ENCODE results near the gene XAF1. TPM values are rescaled to one million over a fixed set of nuclear protein-coding genes. Genes with fewer than 3 reads are reported as not detected.

The XAF1 gene
- polyA plus RNA-seq, 2 of the 4 experiments (the other 2 are of a cell fraction), result not detected

DNA sequence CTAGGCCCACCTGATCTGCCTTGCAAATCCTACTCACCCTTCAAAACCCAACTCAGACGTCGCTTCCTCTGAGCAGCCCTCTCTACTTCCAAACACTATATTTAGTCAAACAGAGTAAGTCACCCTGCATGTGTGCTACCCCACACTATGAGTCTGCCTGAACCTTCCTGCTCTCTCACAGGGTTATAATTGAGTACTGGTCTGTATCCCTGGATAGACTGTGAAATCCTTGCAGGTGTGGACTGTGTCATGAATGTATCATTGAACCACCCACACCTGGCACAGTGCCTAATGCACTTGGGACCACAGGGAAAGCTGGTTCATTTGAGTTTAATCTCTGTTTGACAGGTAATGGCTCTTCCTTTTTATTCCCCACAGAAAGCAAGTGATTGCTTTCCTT is 23.6 kb downstream of the XAF1 start:
- ChIA-PET CTCF (interaction anchor here (0.7 to 1.3 kb wide), 2 partner anchors 242 to 358 kb away, joined by 3 to 4 read pairs; no protein-coding TSS in a partner anchor), POLR2A (no interaction called here)
- Histone ChIP-seq H3K9me3 (peaks cover 7% of the 10 kb centered on the region; the same call in 2 of the 3 replicates), H3K4me2 (no peak overlapping the region), H3K4me3 (no peak overlapping the region), H3K27ac (no peak overlapping the region), H3K4me1 (no peaks in the 10 kb centered on the region)
- DNase-seq (ENCODE audit: low read depth in 1 of 2, low spot score in 1 of 2) (no peak), FAIRE-seq (no peak), ATAC-seq (no peak; a peak in 1 of 6 replicates)
- TF ChIP-seq CBX2 (IDR thresholded peaks at IDR 0.05; ENCODE audit: borderline replicate concordance, low read depth), result no peak
- no peak for TF ChIP-seq ZC3H11A (IDR thresholded peaks at IDR 0.05)
- no peak for TF ChIP-seq BHLHE40 (IDR thresholded peaks at IDR 0.05; ENCODE audit: low read depth, low read length)
- TF ChIP-seq RCOR1 (IDR thresholded peaks at IDR 0.05; ENCODE audit: low read depth, low read length), result no peak
- TF ChIP-seq CEBPB (IDR thresholded peaks at IDR 0.05), result no peak
- TF ChIP-seq NPAS2 (CRISPR knock-in tag; IDR thresholded peaks at IDR 0.05; ENCODE audit: borderline replicate concordance), result no peak
- TF ChIP-seq, protein P1, sequence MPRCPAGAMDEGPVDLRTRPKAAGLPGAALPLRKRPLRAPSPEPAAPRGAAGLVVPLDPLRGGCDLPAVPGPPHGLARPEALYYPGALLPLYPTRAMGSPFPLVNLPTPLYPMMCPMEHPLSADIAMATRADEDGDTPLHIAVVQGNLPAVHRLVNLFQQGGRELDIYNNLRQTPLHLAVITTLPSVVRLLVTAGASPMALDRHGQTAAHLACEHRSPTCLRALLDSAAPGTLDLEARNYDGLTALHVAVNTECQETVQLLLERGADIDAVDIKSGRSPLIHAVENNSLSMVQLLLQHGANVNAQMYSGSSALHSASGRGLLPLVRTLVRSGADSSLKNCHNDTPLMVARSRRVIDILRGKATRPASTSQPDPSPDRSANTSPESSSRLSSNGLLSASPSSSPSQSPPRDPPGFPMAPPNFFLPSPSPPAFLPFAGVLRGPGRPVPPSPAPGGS (IDR thresholded peaks at IDR 0.05), result no peak
- TF ChIP-seq, protein P2, sequence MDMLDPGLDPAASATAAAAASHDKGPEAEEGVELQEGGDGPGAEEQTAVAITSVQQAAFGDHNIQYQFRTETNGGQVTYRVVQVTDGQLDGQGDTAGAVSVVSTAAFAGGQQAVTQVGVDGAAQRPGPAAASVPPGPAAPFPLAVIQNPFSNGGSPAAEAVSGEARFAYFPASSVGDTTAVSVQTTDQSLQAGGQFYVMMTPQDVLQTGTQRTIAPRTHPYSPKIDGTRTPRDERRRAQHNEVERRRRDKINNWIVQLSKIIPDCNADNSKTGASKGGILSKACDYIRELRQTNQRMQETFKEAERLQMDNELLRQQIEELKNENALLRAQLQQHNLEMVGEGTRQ (IDR thresholded peaks at IDR 0.05), result no peak
- TF ChIP-seq JUNB (IDR thresholded peaks at IDR 0.05), result no peak
- WGBS (ENCODE audit: missing lambda C conversion rate), result 6% methylated on average over 2 of the region's 2 CpGs

DNA sequence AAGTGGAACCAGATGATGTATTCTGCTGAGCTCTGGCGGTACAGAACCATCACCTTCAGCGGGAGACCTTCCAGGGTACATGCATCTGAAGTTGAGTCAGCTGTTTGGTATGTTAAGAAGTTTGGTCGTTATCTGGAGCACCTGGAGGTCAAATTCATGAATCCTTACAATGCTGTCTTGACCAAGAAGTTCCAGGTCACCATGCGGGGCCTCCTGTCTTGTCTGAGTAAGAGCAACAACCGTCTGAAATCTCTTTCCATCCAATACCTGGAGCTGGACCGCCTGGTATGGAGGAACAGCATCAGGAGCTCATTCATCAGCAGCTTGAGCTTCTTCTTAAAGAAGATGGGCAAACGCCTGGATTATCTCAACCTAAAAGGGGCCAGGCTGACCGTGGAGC is 24.2 kb downstream of the XAF1 start:
- POLR2A ChIA-PET, result no interaction called here
- ATAC-seq, result no peak
- Histone ChIP-seq H3K4me1 (no peaks in the 10 kb centered on the region), H3K4me2 (no peak overlapping the region), H3K9me3 (peaks cover 7% of the 10 kb centered on the region), H3K4me3 (no peak overlapping the region), H3K27ac (no peak overlapping the region)
- no peak for FAIRE-seq
- CTCF ChIA-PET, result interaction anchor here (0.7 to 1.6 kb wide), 3 partner anchors 11 to 358 kb away, joined by 3 to 6 read pairs (median 4); no protein-coding TSS in a partner anchor
- 18% methylated on average over 8 of the region's 8 CpGs for WGBS (ENCODE audit: missing lambda C conversion rate)
- DNase-seq (ENCODE audit: low read depth in 1 of 2, low spot score in 1 of 2), result no peak
- TF ChIP-seq, protein P3, sequence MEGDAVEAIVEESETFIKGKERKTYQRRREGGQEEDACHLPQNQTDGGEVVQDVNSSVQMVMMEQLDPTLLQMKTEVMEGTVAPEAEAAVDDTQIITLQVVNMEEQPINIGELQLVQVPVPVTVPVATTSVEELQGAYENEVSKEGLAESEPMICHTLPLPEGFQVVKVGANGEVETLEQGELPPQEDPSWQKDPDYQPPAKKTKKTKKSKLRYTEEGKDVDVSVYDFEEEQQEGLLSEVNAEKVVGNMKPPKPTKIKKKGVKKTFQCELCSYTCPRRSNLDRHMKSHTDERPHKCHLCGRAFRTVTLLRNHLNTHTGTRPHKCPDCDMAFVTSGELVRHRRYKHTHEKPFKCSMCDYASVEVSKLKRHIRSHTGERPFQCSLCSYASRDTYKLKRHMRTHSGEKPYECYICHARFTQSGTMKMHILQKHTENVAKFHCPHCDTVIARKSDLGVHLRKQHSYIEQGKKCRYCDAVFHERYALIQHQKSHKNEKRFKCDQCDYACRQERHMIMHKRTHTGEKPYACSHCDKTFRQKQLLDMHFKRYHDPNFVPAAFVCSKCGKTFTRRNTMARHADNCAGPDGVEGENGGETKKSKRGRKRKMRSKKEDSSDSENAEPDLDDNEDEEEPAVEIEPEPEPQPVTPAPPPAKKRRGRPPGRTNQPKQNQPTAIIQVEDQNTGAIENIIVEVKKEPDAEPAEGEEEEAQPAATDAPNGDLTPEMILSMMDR (IDR thresholded peaks at IDR 0.05), result no peak
- no peak for TF ChIP-seq HOXB5 (CRISPR knock-in tag; IDR thresholded peaks at IDR 0.05)
- TF ChIP-seq RCOR1 (IDR thresholded peaks at IDR 0.05; ENCODE audit: low read depth, low read length), result no peak
- no peak for TF ChIP-seq HOXA7 (CRISPR knock-in tag; IDR thresholded peaks at IDR 0.05)
- no peak for TF ChIP-seq HEYL (CRISPR knock-in tag; IDR thresholded peaks at IDR 0.05)

DNA sequence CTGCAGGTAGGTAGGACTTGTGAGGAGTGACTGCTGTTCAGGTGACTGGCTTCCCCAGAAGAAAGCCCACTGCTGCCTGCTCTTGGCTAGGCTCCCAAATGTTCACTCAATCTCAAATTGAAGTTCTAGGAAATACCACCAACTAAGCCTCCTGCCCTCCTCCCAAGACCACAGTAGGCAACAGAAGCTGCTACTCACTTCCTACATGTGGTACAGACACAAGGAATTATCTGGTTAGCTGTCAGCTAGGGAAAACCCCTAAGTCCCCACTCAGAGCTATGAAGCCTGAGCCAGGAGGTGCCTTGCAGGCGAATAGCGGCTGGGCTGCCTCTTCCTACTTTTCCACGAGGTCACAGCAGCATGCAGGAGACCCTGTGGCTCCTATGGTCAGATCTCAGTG is 25.0 kb downstream of the XAF1 start:
- no peak for TF ChIP-seq ZFP36 (IDR thresholded peaks at IDR 0.05; ENCODE audit: borderline replicate concordance, partially characterized antibody)
- TF ChIP-seq CBX8 (IDR thresholded peaks at IDR 0.05), result no peak
- TF ChIP-seq, protein P2 (IDR thresholded peaks at IDR 0.05), result no peak
- no peak for TF ChIP-seq SREBF2 (IDR thresholded peaks at IDR 0.05)
- TF ChIP-seq POLR2A (IDR thresholded peaks at IDR 0.05; ENCODE audit: low read length), result no peak
- no peak for TF ChIP-seq PHF8 (IDR thresholded peaks at IDR 0.05; ENCODE audit: borderline replicate concordance, low read depth)
- no peak for TF ChIP-seq KDM5A (IDR thresholded peaks at IDR 0.05)
- TF ChIP-seq, protein P4, sequence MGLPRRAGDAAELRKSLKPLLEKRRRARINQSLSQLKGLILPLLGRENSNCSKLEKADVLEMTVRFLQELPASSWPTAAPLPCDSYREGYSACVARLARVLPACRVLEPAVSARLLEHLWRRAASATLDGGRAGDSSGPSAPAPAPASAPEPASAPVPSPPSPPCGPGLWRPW (IDR thresholded peaks at IDR 0.05), result no peak
- TF ChIP-seq POLR2AphosphoS2 (conservative IDR thresholded peaks at IDR 0.05; ENCODE audit: low read length), result no peak
- TF ChIP-seq, protein P5, sequence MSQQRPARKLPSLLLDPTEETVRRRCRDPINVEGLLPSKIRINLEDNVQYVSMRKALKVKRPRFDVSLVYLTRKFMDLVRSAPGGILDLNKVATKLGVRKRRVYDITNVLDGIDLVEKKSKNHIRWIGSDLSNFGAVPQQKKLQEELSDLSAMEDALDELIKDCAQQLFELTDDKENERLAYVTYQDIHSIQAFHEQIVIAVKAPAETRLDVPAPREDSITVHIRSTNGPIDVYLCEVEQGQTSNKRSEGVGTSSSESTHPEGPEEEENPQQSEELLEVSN (IDR thresholded peaks at IDR 0.05; ENCODE audit: borderline replicate concordance, low read depth), result no peak
- no peak for TF ChIP-seq CBX2 (IDR thresholded peaks at IDR 0.05; ENCODE audit: borderline replicate concordance, low read depth)
- TF ChIP-seq MAZ (IDR thresholded peaks at IDR 0.05; ENCODE audit: borderline replicate concordance, low read depth, low read length), result no peak
- TF ChIP-seq KDM1A (IDR thresholded peaks at IDR 0.05; ENCODE audit: low read depth), result no peak
- TF ChIP-seq, protein P6, sequence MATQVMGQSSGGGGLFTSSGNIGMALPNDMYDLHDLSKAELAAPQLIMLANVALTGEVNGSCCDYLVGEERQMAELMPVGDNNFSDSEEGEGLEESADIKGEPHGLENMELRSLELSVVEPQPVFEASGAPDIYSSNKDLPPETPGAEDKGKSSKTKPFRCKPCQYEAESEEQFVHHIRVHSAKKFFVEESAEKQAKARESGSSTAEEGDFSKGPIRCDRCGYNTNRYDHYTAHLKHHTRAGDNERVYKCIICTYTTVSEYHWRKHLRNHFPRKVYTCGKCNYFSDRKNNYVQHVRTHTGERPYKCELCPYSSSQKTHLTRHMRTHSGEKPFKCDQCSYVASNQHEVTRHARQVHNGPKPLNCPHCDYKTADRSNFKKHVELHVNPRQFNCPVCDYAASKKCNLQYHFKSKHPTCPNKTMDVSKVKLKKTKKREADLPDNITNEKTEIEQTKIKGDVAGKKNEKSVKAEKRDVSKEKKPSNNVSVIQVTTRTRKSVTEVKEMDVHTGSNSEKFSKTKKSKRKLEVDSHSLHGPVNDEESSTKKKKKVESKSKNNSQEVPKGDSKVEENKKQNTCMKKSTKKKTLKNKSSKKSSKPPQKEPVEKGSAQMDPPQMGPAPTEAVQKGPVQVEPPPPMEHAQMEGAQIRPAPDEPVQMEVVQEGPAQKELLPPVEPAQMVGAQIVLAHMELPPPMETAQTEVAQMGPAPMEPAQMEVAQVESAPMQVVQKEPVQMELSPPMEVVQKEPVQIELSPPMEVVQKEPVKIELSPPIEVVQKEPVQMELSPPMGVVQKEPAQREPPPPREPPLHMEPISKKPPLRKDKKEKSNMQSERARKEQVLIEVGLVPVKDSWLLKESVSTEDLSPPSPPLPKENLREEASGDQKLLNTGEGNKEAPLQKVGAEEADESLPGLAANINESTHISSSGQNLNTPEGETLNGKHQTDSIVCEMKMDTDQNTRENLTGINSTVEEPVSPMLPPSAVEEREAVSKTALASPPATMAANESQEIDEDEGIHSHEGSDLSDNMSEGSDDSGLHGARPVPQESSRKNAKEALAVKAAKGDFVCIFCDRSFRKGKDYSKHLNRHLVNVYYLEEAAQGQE (IDR thresholded peaks at IDR 0.05), result no peak
- no peak for TF ChIP-seq HEYL (CRISPR knock-in tag; IDR thresholded peaks at IDR 0.05)
- no peak for TF ChIP-seq ZSCAN20 (CRISPR knock-in tag; IDR thresholded peaks at IDR 0.05)
- Histone ChIP-seq H3K4me1 (no peaks in the 10 kb centered on the region), H3K4me2 (no peak overlapping the region), H3K4me3 (no peak overlapping the region), H3K27ac (no peak overlapping the region), H3K9me3 (peaks cover 7% of the 10 kb centered on the region)
- no peak for ATAC-seq
- no peak for FAIRE-seq
- CTCF ChIA-PET, result interaction anchor here (1.6 kb wide), 1 partner anchor 10 kb away, joined by 6 read pairs; no protein-coding TSS in a partner anchor
- DNase-seq (ENCODE audit: low read depth in 1 of 2, low spot score in 1 of 2), result no peak
- POLR2A ChIA-PET, result no interaction called here
- WGBS (ENCODE audit: missing lambda C conversion rate), result 10% methylated on average over 3 of the region's 3 CpGs

Data from A549 (cell line).